HCT116 (cell line): Measurements from ENCODE around the gene ACTRT2. TPM values are rescaled to one million over a fixed set of nuclear protein-coding genes. Genes with fewer than 3 reads are reported as not detected.

Source experiments
- ATAC-seq: fragments of 200-7000 bp; cut with Tn5 transposase; 2 replicates; pipeline ENCODE4 v1.9.1; 2020; ENCODE audit warnings: mild to moderate bottlenecking, moderate library complexity
- BruUV-seq: library from RNA; stranded (reverse); fragments of 400-500 nt; replicated peaks from 2 replicates; lab custom pipeline; 2021; lab: Mats Ljungman, UMichigan
- CTCF ChIA-PET: fragments of 300-600 bp; sonication (Branson Sonifier 250); formaldehyde crosslinking; loops from one replicate; lab custom pipeline; 2021; ENCODE audit warnings: antibody characterized with exemption; lab: Charles Lee
- POLR2A ChIA-PET: fragments of 300-600, 350-600 bp; sonication (Branson Sonifier 250); formaldehyde crosslinking; loops from one replicate; lab custom pipeline; 2021; ENCODE audit warnings: antibody characterized with exemption; lab: Charles Lee
- RAD21 ChIA-PET, 2 experiments: fragments of 300-600 bp; sonication (Branson Sonifier 250); formaldehyde crosslinking; loops; one replicate each; lab custom pipeline; 2023; ENCODE audit warnings: low total read pairs in 2 of 2; ENCODE audit not compliant: uncharacterized antibody in 2 of 2, unreplicated experiment in 2 of 2, low non-redundant PET in 1 of 2; lab: Charles Lee
- DNase-seq: peaks from one replicate; pipeline ENCODE4 v3.0.0-alpha.2; 2010; ENCODE audit warnings: low read depth, low spot score
- H2AFZ ChIP-seq: fragments of 200-600 bp; shearing (Covaris generic), sonication (generic); 2 replicates; pipeline ENCODE4 v1.6.1; 2017; ENCODE audit warnings: low read depth, mixed run types, mixed read lengths, antibody characterized with exemption, low read length; ENCODE audit not compliant: poor library complexity, severe bottlenecking
- H3K27ac ChIP-seq: 2 replicates; pipeline ENCODE4 v1.5.1; 2012; ENCODE audit warnings: low read depth, low read length
- H3K27me3 ChIP-seq: fragments of 200-600 bp; sonication (generic); 2 replicates; pipeline ENCODE4 v1.6.1; 2016; ENCODE audit warnings: mixed run types, low read length, mixed read lengths; ENCODE audit not compliant: insufficient read depth
- H3K36me3 ChIP-seq, 2 experiments: fragments of 200-500 bp in 1 of 2; fragments of 200-600 bp in 1 of 2; sonication (Bioruptor generic) in 1 of 2; sonication (generic) in 1 of 2; 2 replicates each; pipeline versions ENCODE4 v1.5.1 to v1.6.1; 2014 to 2016; ENCODE audit warnings: low read length in 2 of 2, inconsistent platforms in 1 of 2, mixed read lengths in 1 of 2, mixed run types in 1 of 2; ENCODE audit not compliant: insufficient read depth in 2 of 2, control insufficient read depth in 1 of 2
- H3K4me1 ChIP-seq, 2 experiments: fragments of 200-600 bp in 1 of 2; sonication (generic) in 1 of 2; 2 replicates each; pipeline versions ENCODE4 v1.5.1 to v1.6.1; 2012 to 2017; ENCODE audit warnings: low read length in 2 of 2, inconsistent platforms in 1 of 2, mild to moderate bottlenecking in 1 of 2, mixed read lengths in 1 of 2, mixed run types in 1 of 2, moderate library complexity in 1 of 2; ENCODE audit not compliant: insufficient read depth in 2 of 2, control insufficient read depth in 1 of 2
- H3K4me2 ChIP-seq: fragments of 200-600 bp; sonication (generic); 2 replicates; pipeline ENCODE4 v1.6.1; 2017; ENCODE audit warnings: mixed run types, low read length, mixed read lengths
- H3K4me3 ChIP-seq, 2 experiments: fragments of 200-600 bp in 1 of 2; sonication (generic) in 1 of 2; replicated peaks in 1 of 2; 2 replicates each; pipeline ENCODE4 v1.5.1; 2011 to 2016; ENCODE audit warnings: low read length in 2 of 2, control low read depth in 1 of 2, low read depth in 1 of 2, mild to moderate bottlenecking in 1 of 2, mixed read lengths in 1 of 2, mixed run types in 1 of 2
- H3K79me2 ChIP-seq: fragments of 200-600 bp; sonication (generic); 2 replicates; pipeline ENCODE4 v1.6.1; 2017; ENCODE audit warnings: mild to moderate bottlenecking, mixed run types, low read length, moderate library complexity, mixed read lengths; ENCODE audit not compliant: insufficient read depth
- H3K9ac ChIP-seq: fragments of 200-600 bp; sonication (generic); 2 replicates; pipeline ENCODE4 v1.6.1; 2016; ENCODE audit warnings: low read length, mixed read lengths
- H3K9me2 ChIP-seq: fragments of 200-600 bp; sonication (generic), shearing (Covaris generic); 2 replicates; pipeline ENCODE4 v1.6.1; 2017; ENCODE audit warnings: mixed run types, mild to moderate bottlenecking, moderate library complexity; ENCODE audit not compliant: insufficient read depth
- H3K9me3 ChIP-seq, 2 experiments: fragments of 200-500 bp in 1 of 2; fragments of 200-600 bp in 1 of 2; sonication (Bioruptor generic) in 1 of 2; sonication (generic) in 1 of 2; 2 replicates each; pipeline ENCODE4 v1.6.1; 2014 to 2017; ENCODE audit warnings: low read length in 2 of 2, mixed read lengths in 2 of 2, inconsistent platforms in 1 of 2, low read depth in 1 of 2, mild to moderate bottlenecking in 1 of 2, mixed run types in 1 of 2, moderate library complexity in 1 of 2; ENCODE audit not compliant: control insufficient read depth in 1 of 2, insufficient read depth in 1 of 2
- H4K20me1 ChIP-seq: fragments of 200-600 bp; sonication (generic), shearing (Covaris generic); 2 replicates; pipeline ENCODE4 v1.6.1; 2017; ENCODE audit warnings: mixed run types, mild to moderate bottlenecking, moderate library complexity; ENCODE audit not compliant: insufficient read depth
- ELF1 ChIP-seq: IDR thresholded peaks from 2 replicates; pipeline ENCODE4 v1.6.1; 2012; ENCODE audit warnings: low read depth, borderline replicate concordance
- EZH2 ChIP-seq: fragments of 200-600 bp; sonication (generic); IDR thresholded peaks from 2 replicates; pipeline ENCODE4 v1.6.1; 2017; ENCODE audit warnings: antibody characterized with exemption, mixed run types
- MAX ChIP-seq: IDR thresholded peaks from 2 replicates; pipeline ENCODE4 v1.6.1; 2012
- REST ChIP-seq: IDR thresholded peaks from 2 replicates; pipeline ENCODE4 v1.6.1; 2012; ENCODE audit warnings: low read depth
- SIN3A ChIP-seq: IDR thresholded peaks from 2 replicates; pipeline ENCODE4 v1.6.1; 2012; ENCODE audit warnings: low read depth
- intact Hi-C: fragments of 100-400 bp; cut with micrococcal nuclease; formaldehyde crosslinking; loops from 2 replicates; pipeline ENCODE4 v1.10.0; 2022
- total RNA-seq: library from RNA; stranded (reverse); gene quantifications from one replicate; pipeline ENCODE4 v1.2.1, GENCODE V29; 2021; ENCODE audit not compliant: unreplicated experiment

ACTRT2 gene
- total RNA-seq, 1 experiment from 2014 or later, result not detected

GRCh38 chr1:3004285-3005205 lies 16.7 kb upstream of the ACTRT2 start (continued):
- no peak for TF ChIP-seq MAX

- POLR2A ChIA-PET, result no interaction called here
- Histone ChIP-seq H3K9ac (no peak overlapping the region), H3K27ac (no peak overlapping the region), H3K79me2 (no peaks in the 10 kb centered on the region), H3K4me1 (no peaks in the 10 kb centered on the region), H3K9me3 (peaks cover 7 to 10% of the 10 kb centered on the region in 2 experiments; a peak in 3 of 4 replicates), H3K4me2 (no peak overlapping the region), H3K9me2 (no peaks in the 10 kb centered on the region), H2AFZ (no peak overlapping the region), H4K20me1 (no peaks in the 10 kb centered on the region), H3K36me3 (no peaks in the 10 kb centered on the region), H3K4me3 (no peak overlapping the region), H3K27me3 (0 out of 2 replicates have a peak, but pooled peaks cover under 1% of the 10 kb centered on the region)
- intact Hi-C loops, result no loop called here
- CTCF ChIA-PET, result no interaction called here
- no peak for ATAC-seq
- no peak for DNase-seq
- TF ChIP-seq EZH2 (no peak), REST (no peak), ELF1 (no peak), MAX (no peak), SIN3A (no peak)
- RAD21 ChIA-PET, result no interaction called here
- BruUV-seq, result no TSS peak
Observed at GRCh38 chr1:3005771-3006170, 15.5 kb upstream of the ACTRT2 start.
